GM10266 (cell line): ENCODE data around the gene TCEAL1.
"Not testable (repeated sequence)": the region's sequence is repeated elsewhere in the genome, so short reads cannot be mapped to it uniquely, and the experiment has no call there.

Experiments used
- DNase-seq: peaks from one replicate; pipeline ENCODE4 v3.0.0; 2012; ENCODE audit errors: extremely low spot score
- TF ChIP-seq, protein P1 (sequence below): IDR thresholded peaks from 2 replicates; pipeline ENCODE4 v1.5.1; 2012; ENCODE audit warnings: mild to moderate bottlenecking, low read depth; ENCODE audit not compliant: control insufficient read depth, insufficient read depth; ENCODE audit errors: missing control alignments

Gene TCEAL1

DNA sequence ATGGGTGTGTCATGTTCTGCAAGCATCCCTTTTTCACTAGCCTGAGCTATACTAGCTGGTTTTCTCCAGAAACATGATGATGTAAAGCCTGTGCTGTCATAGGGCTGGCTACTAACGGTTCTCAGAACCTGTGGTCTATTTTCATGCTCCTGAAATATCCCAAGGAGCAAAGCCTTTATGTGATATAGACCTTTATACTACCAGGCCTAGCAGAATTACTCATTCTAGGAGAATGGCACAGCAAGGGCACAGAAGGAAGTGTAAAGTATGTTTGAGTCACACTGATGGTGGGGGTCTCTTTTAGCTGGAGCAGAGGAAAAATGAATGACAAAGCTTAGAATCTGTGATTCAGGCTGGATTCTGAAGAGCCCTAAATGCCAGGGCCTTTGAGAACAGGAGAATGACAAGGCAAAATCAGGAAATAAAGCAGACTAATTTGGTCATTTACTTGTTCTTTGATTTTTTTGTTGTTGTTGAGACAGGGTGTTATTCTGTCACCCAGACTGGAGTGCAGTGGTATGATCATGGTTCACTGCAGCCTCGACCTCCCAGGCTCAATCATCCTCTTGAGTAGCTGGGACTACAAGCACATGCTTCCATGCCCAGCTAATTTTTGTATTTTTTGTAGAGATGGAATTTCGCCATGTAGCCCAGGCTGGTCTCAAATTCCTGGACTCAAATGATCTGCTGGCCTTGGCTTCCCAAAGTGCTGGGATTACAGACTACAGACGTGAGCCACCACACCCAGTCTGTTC is 11.8 kb downstream of the TCEAL1 start:
- no peak for DNase-seq

DNA sequence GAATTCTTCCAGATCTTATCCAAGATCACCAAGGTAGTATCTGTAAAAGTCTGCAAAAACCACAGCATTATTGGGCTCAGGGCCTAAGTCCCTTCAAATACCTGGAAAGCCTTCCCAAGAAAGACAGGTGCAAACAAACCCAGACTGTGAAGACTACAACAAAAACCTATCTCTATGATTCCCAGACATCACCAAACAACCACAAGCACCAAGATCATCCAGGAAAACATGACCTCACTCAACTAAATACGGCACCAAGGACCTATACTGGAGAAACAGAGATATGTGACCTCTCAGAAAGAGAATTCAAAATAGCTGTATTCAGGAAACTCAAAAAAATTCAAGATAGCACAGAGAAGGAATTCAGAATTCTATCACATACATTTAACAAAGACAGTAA is 15.3 kb downstream of the TCEAL1 start:
- DNase-seq = no peak
- TF ChIP-seq, protein P1, sequence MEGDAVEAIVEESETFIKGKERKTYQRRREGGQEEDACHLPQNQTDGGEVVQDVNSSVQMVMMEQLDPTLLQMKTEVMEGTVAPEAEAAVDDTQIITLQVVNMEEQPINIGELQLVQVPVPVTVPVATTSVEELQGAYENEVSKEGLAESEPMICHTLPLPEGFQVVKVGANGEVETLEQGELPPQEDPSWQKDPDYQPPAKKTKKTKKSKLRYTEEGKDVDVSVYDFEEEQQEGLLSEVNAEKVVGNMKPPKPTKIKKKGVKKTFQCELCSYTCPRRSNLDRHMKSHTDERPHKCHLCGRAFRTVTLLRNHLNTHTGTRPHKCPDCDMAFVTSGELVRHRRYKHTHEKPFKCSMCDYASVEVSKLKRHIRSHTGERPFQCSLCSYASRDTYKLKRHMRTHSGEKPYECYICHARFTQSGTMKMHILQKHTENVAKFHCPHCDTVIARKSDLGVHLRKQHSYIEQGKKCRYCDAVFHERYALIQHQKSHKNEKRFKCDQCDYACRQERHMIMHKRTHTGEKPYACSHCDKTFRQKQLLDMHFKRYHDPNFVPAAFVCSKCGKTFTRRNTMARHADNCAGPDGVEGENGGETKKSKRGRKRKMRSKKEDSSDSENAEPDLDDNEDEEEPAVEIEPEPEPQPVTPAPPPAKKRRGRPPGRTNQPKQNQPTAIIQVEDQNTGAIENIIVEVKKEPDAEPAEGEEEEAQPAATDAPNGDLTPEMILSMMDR = no peak

More for the DNA sequence above, 11.8 kb downstream of the TCEAL1 start:
- TF ChIP-seq, protein P1 = no peak

DNA sequence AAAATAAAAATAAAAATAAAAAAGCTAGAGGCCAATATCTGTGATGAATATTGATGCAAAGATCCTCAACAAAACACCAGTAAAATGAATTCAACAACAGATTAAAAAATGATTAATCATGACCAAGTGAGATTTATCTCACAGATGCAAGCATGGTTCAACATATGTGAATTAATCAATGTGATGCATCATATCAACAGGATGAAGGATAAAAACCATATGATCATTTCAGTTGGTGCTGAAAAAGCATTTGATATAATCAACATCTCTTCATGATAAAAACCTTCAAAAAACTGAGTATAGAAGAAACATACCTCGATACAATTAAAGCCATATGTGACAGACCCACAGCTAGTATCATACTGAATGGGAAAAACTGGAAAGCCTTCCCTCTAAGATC is 18.9 kb downstream of the TCEAL1 start:
- TF ChIP-seq, protein P1 = no peak
- DNase-seq = no peak

GRCh38 chrX:103651151-103651773 is 22.5 kb downstream of the TCEAL1 start:
- DNase-seq = no peak
- TF ChIP-seq, protein P1 = no peak

DNA sequence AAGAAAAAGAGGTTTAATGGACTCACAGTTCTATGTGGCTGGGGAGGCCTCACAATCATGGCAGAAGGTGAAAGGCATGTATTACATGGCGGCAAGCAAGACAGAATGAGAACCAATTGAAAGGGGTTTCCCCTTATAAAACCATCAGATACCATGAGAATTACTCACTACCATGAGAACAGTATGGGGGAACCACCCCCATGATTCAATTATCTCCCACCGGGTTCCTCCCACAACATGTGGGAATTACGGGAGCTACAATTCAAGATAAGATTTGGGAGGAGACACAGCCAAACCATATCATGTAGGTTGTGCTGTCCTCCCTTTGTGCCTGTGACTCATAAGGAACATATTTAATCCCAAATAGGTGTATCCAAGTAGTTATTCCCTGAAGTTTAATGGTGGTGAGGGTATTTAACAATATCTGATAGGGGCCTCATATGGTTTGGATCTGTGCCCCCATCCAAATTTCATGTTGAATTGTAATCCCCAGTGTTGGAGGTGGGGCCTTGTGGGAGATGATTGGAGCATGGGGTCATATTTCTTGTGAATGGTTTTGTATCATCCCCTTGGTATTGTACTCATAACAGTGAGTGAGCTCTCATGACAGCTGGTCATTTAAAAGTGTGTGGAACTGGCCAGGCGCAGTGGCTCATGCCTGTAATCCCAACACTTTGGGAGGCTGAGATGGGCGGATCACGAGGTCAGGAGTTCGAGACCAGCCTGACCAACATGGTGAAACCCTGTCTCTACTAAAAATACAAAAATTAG is 26.6 kb downstream of the TCEAL1 start:
- DNase-seq = not testable (repeated sequence)

GRCh38 chrX:103656617-103657016 is 27.8 kb downstream of the TCEAL1 start:
- no peak for DNase-seq
- TF ChIP-seq, protein P1 = no peak

GRCh38 chrX:103657066-103657465 is 28.3 kb downstream of the TCEAL1 start:
- not testable (repeated sequence) for DNase-seq
